ENCODE data around the gene METTL14.

The METTL14 gene

GRCh38 chr4:118714682-118715081 is 29.5 kb downstream of the METTL14 start:
- TF ChIP-seq ZNF70 (CRISPR knock-in tag; IDR thresholded peaks at IDR 0.05), result no peak
- TF ChIP-seq ARNTL (CRISPR knock-in tag; IDR thresholded peaks at IDR 0.05; ENCODE audit: borderline replicate concordance, low read depth), result no peak
- TF ChIP-seq TOX (CRISPR knock-in tag; IDR thresholded peaks at IDR 0.05; ENCODE audit: borderline replicate concordance), result no peak
- no peak for ATAC-seq

GRCh38 chr4:118716304-118716703 is 31.1 kb downstream of the METTL14 start:
- TF ChIP-seq TCF4 (CRISPR knock-in tag; IDR thresholded peaks at IDR 0.05; ENCODE audit: borderline replicate concordance), result no peak
- no peak for TF ChIP-seq ZFP3 (CRISPR knock-in tag; IDR thresholded peaks at IDR 0.05)
- TF ChIP-seq PPARA (CRISPR knock-in tag; IDR thresholded peaks at IDR 0.05; ENCODE audit: borderline replicate concordance), result no peak
- no peak for TF ChIP-seq OSR1 (CRISPR knock-in tag; IDR thresholded peaks at IDR 0.05)
- TF ChIP-seq ZNF565 (CRISPR knock-in tag; conservative IDR thresholded peaks at IDR 0.05; ENCODE audit: low read depth), result no peak
- TF ChIP-seq BACH2 (CRISPR knock-in tag; IDR thresholded peaks at IDR 0.05; ENCODE audit: borderline replicate concordance), result no peak
- no peak; the same call in 2 of the 3 replicates for ATAC-seq

- TF ChIP-seq RARB (CRISPR knock-in tag; IDR thresholded peaks at IDR 0.05), result no peak
- no peak for TF ChIP-seq TCF4 (CRISPR knock-in tag; IDR thresholded peaks at IDR 0.05; ENCODE audit: borderline replicate concordance)
- TF ChIP-seq SNAI2 (CRISPR knock-in tag; IDR thresholded peaks at IDR 0.05), result no peak
- no peak for TF ChIP-seq ZNF565 (CRISPR knock-in tag; conservative IDR thresholded peaks at IDR 0.05; ENCODE audit: low read depth)
- ATAC-seq, result no peak
Measured at GRCh38 chr4:118718511-118719170, 33.4 kb downstream of the METTL14 start.

GRCh38 chr4:118721752-118722151 is 36.6 kb downstream of the METTL14 start:
- no peak for ATAC-seq
- TF ChIP-seq GLIS3 (CRISPR knock-in tag; IDR thresholded peaks at IDR 0.05) (no peak), ZFP3 (CRISPR knock-in tag; IDR thresholded peaks at IDR 0.05) (no peak), PATZ1 (CRISPR knock-in tag; IDR thresholded peaks at IDR 0.05; ENCODE audit: borderline replicate concordance) (no peak), ZNF565 (CRISPR knock-in tag; conservative IDR thresholded peaks at IDR 0.05; ENCODE audit: low read depth) (no peak), OSR1 (CRISPR knock-in tag; IDR thresholded peaks at IDR 0.05) (no peak), ZNF70 (CRISPR knock-in tag; IDR thresholded peaks at IDR 0.05) (no peak), RARB (CRISPR knock-in tag; IDR thresholded peaks at IDR 0.05) (no peak)

- no peak for ATAC-seq
- TF ChIP-seq RARB (CRISPR knock-in tag; IDR thresholded peaks at IDR 0.05), result no peak
- no peak for TF ChIP-seq ISL1 (CRISPR knock-in tag; IDR thresholded peaks at IDR 0.05)
- no peak for TF ChIP-seq TCF4 (CRISPR knock-in tag; IDR thresholded peaks at IDR 0.05; ENCODE audit: borderline replicate concordance)
- no peak for TF ChIP-seq ZNF70 (CRISPR knock-in tag; IDR thresholded peaks at IDR 0.05)
- TF ChIP-seq SNAI2 (CRISPR knock-in tag; IDR thresholded peaks at IDR 0.05), result no peak
- TF ChIP-seq ZFP30 (CRISPR knock-in tag; IDR thresholded peaks at IDR 0.05), result no peak
Measured at GRCh38 chr4:118723369-118723768, 38.2 kb downstream of the METTL14 start.

- no peak for TF ChIP-seq ZNF565 (CRISPR knock-in tag; conservative IDR thresholded peaks at IDR 0.05; ENCODE audit: low read depth)
- no peak for TF ChIP-seq SNAI2 (CRISPR knock-in tag; IDR thresholded peaks at IDR 0.05)
- no peak for TF ChIP-seq GLIS3 (CRISPR knock-in tag; IDR thresholded peaks at IDR 0.05)
- no peak for TF ChIP-seq TSHZ2 (CRISPR knock-in tag; IDR thresholded peaks at IDR 0.05)
- TF ChIP-seq ZNF70 (CRISPR knock-in tag; IDR thresholded peaks at IDR 0.05), result no peak
- no peak for TF ChIP-seq RARB (CRISPR knock-in tag; IDR thresholded peaks at IDR 0.05)
- no peak for TF ChIP-seq TCF4 (CRISPR knock-in tag; IDR thresholded peaks at IDR 0.05; ENCODE audit: borderline replicate concordance)
- TF ChIP-seq ARNTL (CRISPR knock-in tag; IDR thresholded peaks at IDR 0.05; ENCODE audit: borderline replicate concordance, low read depth), result no peak
- TF ChIP-seq ISL1 (CRISPR knock-in tag; IDR thresholded peaks at IDR 0.05), result no peak
- no peak for TF ChIP-seq BACH2 (CRISPR knock-in tag; IDR thresholded peaks at IDR 0.05; ENCODE audit: borderline replicate concordance)
- no peak for TF ChIP-seq CSDC2 (CRISPR knock-in tag; IDR thresholded peaks at IDR 0.05)
- no peak for TF ChIP-seq ESRRG (CRISPR knock-in tag; IDR thresholded peaks at IDR 0.05)
- TF ChIP-seq CSRNP3 (CRISPR knock-in tag; IDR thresholded peaks at IDR 0.05), result no peak
- TF ChIP-seq CREB5 (CRISPR knock-in tag; IDR thresholded peaks at IDR 0.05; ENCODE audit: low read depth), result no peak
- no peak for TF ChIP-seq OSR1 (CRISPR knock-in tag; IDR thresholded peaks at IDR 0.05)
- TF ChIP-seq ZC3H10 (CRISPR knock-in tag; IDR thresholded peaks at IDR 0.05), result no peak
- no peak for TF ChIP-seq POU6F1 (CRISPR knock-in tag; IDR thresholded peaks at IDR 0.05; ENCODE audit: borderline replicate concordance, low read depth)
- ATAC-seq, result no peak
Measured at GRCh38 chr4:118727360-118727759, 42.2 kb downstream of the METTL14 start.

Data from SK-N-SH treated with all-trans-retinoic acid at 6 μM for 48 hours (cell line).